GM06990 (cell line): ENCODE results near the gene TRDMT1.

ENCODE experiments used
- DNase-seq: peaks from one replicate; pipeline ENCODE4 v3.0.0-alpha.2; 2011; ENCODE audit not compliant: insufficient read length; ENCODE audit errors: extremely low read depth
- H3K27me3 ChIP-seq: replicated peaks from 2 replicates; pipeline ENCODE4 v1.6.0; 2011; ENCODE audit warnings: low read length; ENCODE audit not compliant: control insufficient read depth, insufficient read depth
- H3K36me3 ChIP-seq: 2 replicates; pipeline ENCODE4 v1.5.1; 2011; ENCODE audit warnings: low read length; ENCODE audit not compliant: control insufficient read depth, insufficient read depth
- H3K4me3 ChIP-seq: replicated peaks from 2 replicates; pipeline ENCODE4 v1.5.1; 2011; ENCODE audit warnings: low read depth, mild to moderate bottlenecking, control low read depth, low read length
- TF ChIP-seq, protein P1 (sequence below): IDR thresholded peaks from 2 replicates; pipeline ENCODE4 v1.5.1; 2011; ENCODE audit warnings: low read length, control low read depth, mild to moderate bottlenecking, inconsistent platforms; ENCODE audit not compliant: insufficient read depth, poor library complexity, severe bottlenecking

Gene TRDMT1

DNA sequence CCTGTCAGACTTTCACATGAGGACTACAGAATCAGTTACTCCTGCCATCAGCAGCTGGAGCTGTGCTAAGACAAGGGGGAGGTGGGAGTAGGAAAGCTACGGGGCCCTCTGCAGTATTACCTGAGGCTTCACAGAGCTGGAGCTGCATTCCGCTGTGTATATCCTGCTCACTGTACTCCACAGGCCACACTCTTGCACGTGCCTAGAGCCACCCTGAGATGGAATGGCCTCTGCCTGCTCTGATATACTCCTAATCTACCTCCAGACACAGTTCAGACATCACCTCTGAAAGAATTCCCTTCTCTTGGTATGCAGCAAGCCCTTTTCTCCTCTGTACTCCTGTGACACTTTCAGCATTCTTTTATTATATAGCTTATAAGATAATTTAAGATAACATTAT lies 34.8 kb downstream of the TRDMT1 start:
- H3K27me3 ChIP-seq = no peaks in the 10 kb centered on the region
- DNase-seq = no peak
- H3K4me3 ChIP-seq = no peak overlapping the region
- TF ChIP-seq, protein P1, sequence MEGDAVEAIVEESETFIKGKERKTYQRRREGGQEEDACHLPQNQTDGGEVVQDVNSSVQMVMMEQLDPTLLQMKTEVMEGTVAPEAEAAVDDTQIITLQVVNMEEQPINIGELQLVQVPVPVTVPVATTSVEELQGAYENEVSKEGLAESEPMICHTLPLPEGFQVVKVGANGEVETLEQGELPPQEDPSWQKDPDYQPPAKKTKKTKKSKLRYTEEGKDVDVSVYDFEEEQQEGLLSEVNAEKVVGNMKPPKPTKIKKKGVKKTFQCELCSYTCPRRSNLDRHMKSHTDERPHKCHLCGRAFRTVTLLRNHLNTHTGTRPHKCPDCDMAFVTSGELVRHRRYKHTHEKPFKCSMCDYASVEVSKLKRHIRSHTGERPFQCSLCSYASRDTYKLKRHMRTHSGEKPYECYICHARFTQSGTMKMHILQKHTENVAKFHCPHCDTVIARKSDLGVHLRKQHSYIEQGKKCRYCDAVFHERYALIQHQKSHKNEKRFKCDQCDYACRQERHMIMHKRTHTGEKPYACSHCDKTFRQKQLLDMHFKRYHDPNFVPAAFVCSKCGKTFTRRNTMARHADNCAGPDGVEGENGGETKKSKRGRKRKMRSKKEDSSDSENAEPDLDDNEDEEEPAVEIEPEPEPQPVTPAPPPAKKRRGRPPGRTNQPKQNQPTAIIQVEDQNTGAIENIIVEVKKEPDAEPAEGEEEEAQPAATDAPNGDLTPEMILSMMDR = no peak
- H3K36me3 ChIP-seq = no peaks in the 10 kb centered on the region

DNA sequence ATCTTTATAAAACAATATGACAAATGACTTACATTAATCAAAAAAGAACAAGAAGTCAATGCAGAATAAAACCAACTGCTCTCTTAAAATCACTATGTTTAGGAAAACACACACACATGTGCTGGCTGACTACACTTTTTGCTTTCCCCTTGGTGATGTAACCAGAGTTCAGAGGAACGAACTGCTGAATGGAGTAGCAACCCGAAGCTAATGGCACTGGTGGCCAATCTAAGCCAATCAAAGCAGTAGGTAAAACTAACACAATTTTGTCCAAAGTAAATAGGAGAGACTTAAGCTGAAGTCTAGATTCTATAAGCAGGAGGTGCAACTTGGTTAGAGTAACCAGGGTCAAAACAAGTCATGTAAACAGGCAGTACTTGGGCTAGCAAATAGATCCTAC lies 38.6 kb downstream of the TRDMT1 start:
- no peak overlapping the region for H3K4me3 ChIP-seq
- TF ChIP-seq, protein P1 = no peak
- DNase-seq = no peak
- no peaks in the 10 kb centered on the region for H3K27me3 ChIP-seq
- no peaks in the 10 kb centered on the region for H3K36me3 ChIP-seq

DNA sequence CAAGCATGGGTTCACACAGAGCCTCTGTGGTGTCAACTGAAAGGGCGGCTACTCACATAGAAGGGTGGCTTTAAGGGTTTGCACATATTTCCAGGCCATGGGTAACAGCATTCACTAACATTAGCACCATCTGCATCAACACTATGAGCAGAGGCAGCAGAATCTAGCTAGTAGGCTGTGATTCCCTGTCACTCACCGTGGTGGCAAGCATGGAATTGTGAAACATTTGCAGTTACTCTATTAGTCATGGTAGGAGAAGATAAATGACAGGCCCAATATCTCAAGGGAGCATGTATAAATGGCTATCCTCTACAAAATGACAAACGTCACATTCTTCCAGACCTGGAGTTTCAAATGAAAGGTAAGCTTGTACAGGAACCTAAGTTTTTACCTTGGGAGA lies 39.7 kb downstream of the TRDMT1 start:
- no peak for DNase-seq
- TF ChIP-seq, protein P1 = no peak
- Histone ChIP-seq H3K27me3 (no peaks in the 10 kb centered on the region), H3K4me3 (no peak overlapping the region), H3K36me3 (no peaks in the 10 kb centered on the region)

DNA sequence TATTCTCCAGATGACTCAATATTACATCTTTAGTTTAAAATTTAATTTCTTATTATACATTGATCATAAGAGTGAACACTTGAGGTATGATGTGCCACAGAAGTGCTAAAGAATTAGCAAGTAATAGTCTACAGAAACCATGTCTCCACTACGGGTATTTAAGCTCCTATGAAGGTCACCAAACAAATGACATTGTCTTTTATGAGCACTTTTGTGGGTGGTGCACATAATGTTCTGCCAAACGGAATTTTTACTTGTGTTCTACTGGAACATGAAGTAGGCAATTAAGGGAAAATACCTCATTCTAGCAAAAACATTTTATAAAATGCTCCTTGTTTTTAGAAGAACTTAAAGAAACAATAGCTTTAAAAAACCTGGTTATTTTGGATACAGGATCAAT lies 44.4 kb downstream of the TRDMT1 start:
- no peak for DNase-seq
- Histone ChIP-seq H3K4me3 (no peak overlapping the region), H3K36me3 (no peaks in the 10 kb centered on the region), H3K27me3 (no peaks in the 10 kb centered on the region)
- TF ChIP-seq, protein P1 = no peak

DNA sequence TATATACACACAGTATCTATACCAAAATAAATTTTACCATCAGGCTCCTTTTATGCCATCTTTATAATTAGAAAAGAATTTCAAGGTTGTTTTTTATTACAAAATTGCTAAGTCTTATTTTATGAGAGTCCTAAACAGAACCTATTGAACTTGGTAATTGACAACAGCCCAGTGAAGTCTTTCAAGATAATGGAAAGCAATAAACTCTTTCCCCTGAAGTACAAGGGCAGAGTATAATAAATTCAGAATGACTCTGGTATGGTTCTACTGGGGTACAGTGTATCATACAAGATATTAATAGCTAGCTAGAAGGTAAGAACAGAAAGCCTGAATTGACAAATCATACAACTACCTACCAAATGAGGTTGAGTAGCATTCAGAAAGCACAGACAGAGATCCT lies 45.6 kb downstream of the TRDMT1 start:
- TF ChIP-seq, protein P1 = no peak
- H3K36me3 ChIP-seq = no peaks in the 10 kb centered on the region
- no peak overlapping the region for H3K4me3 ChIP-seq
- no peaks in the 10 kb centered on the region for H3K27me3 ChIP-seq
- DNase-seq = no peak

DNA sequence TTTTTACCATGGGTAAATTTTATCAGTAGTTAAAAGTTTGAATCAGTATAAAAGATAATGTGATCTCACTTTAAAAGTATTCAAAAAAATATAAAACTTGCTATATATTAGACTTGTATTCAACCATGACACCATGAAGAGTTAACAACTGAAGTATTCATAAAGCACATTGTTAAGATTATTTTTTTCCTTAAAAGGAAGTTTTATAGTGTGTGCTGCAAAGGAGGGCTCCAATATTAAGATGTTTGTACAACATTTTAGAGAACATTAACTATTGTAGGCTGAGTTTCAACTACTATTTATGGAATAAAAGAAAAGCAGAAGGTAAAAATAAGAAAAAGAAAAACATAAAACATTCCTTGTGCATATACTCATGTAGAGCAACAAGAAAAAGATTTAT lies 47.4 kb downstream of the TRDMT1 start:
- TF ChIP-seq, protein P1 = no peak

More for the DNA sequence above, 47.4 kb downstream of the TRDMT1 start:
- Histone ChIP-seq H3K27me3 (no peaks in the 10 kb centered on the region), H3K4me3 (no peak overlapping the region), H3K36me3 (no peaks in the 10 kb centered on the region)
- DNase-seq = no peak
